Measurements from ENCODE around the gene CA7. TPM values are rescaled to one million over a fixed set of nuclear protein-coding genes. Genes with fewer than 3 reads are reported as not detected.

The CA7 gene
- total and polyA plus RNA-seq, 2 donors (not counting 3 experiments of a cell fraction or from before 2014, with no cell fraction given) = not detected

GRCh38 chr16:66881014-66881417 is 36.8 kb downstream of the CA7 start:
- DNase-seq (ENCODE audit: low read depth, low spot score) = peak; percentile 30
- Histone ChIP-seq H3K4me2 (ENCODE audit: insufficient read depth, low read length) (peak overlapping the region; percentile 60), H3K79me2 (ENCODE audit: control insufficient read depth, insufficient read depth, low read length) (no peaks in the 10 kb centered on the region), H3K9ac (replicated peaks; ENCODE audit: extremely low read depth, insufficient read depth, low read length) (peak overlapping the region; percentile 46), H4K20me1 (replicated peaks; ENCODE audit: control insufficient read depth, extremely low read depth, insufficient read depth, low read length) (no peaks in the 10 kb centered on the region), H3K4me3 (replicated peaks in 1 of 3; ENCODE audit: insufficient read depth in 1 of 3, low read depth in 1 of 3, low read length in 3 of 3) (peak overlapping the region; percentile 9 to 83 (median 57)), H3K27me3 (ENCODE audit: control insufficient read depth in 2 of 2, insufficient read depth in 2 of 2, low read length in 2 of 2) (no peaks in the 10 kb centered on the region), H2AFZ (ENCODE audit: low read depth, low read length) (peak overlapping the region; percentile 74), H3K9me3 (replicated peaks; ENCODE audit: control insufficient read depth, insufficient read depth, low read length) (no peaks in the 10 kb centered on the region), H3K9me1 (replicated peaks; ENCODE audit: control insufficient read depth, extremely low read depth, insufficient read depth, low read length) (no peaks in the 10 kb centered on the region), H3K36me3 (ENCODE audit: control insufficient read depth in 2 of 2, extremely low read depth in 1 of 2, insufficient read depth in 2 of 2, low read length in 2 of 2) (peaks cover 3 to 9% of the 10 kb centered on the region in 2 experiments), H3K27ac (ENCODE audit: insufficient read depth, low read depth, low read length) (no peak overlapping the region), H3K4me1 (ENCODE audit: control insufficient read depth, extremely low read depth, insufficient read depth, low read length) (peaks cover 7% of the 10 kb centered on the region)
- dilution Hi-C loops (cut with MboI; ENCODE audit: extremely low pct_ligation_motif_present, low sequenced_read_pairs) = no loop called here
- FAIRE-seq = peak; percentile 52
- BruUV-seq (replicated peaks) = no TSS peak
- TF ChIP-seq CTCF (IDR thresholded peaks at IDR 0.05; ENCODE audit: extremely low read depth in 1 of 2, insufficient read depth in 1 of 2, low read depth in 1 of 2, low read length in 2 of 2) = no peak
- TF ChIP-seq FOS (IDR thresholded peaks at IDR 0.05; ENCODE audit: borderline replicate concordance, insufficient read depth, low read length) = no peak
- no peak for TF ChIP-seq MAX (IDR thresholded peaks at IDR 0.05; ENCODE audit: insufficient read depth, insufficient read length)
- TF ChIP-seq GATA2 (IDR thresholded peaks at IDR 0.05; ENCODE audit: insufficient read depth, insufficient read length, low read depth, low read length) = no peak
- no peak for TF ChIP-seq MYC (IDR thresholded peaks at IDR 0.05; ENCODE audit: low read depth, low read length)
- TF ChIP-seq EZH2 (IDR thresholded peaks at IDR 0.05; ENCODE audit: borderline replicate concordance, low read depth, low read length, severe bottlenecking) = no peak
- no peak for TF ChIP-seq POLR2A (IDR thresholded peaks at IDR 0.05; ENCODE audit: low read depth, low read length)
- no peak for TF ChIP-seq JUN (IDR thresholded peaks at IDR 0.05; ENCODE audit: borderline replicate concordance, insufficient read depth, insufficient read length, low read depth)
- no peak for TF ChIP-seq POLR2AphosphoS5 (IDR thresholded peaks at IDR 0.05; ENCODE audit: insufficient read depth, low read depth, low read length)
- CTCF ChIA-PET = interaction anchor here (0.7 to 3.4 kb wide), 11 partner anchors 8 to 272 kb away, joined by 3 to 18 read pairs (median 9); partner anchors contain the start of gene NAE1
- POLR2A ChIA-PET = no interaction called here
- intact Hi-C loops (cut with micrococcal nuclease) = no loop called here
